Esophagus mucosa (tissue), 1 donor: ENCODE measurements around the gene B4GALT5. TPM values are rescaled to one million over a fixed set of nuclear protein-coding genes. Genes with fewer than 3 reads are reported as not detected.
A peak's percentile ranks its signal among the peaks of the same experiment; 100 is the strongest.
"Not testable (repeated sequence)": the region's sequence is repeated elsewhere in the genome, so short reads cannot be mapped to it uniquely, and the experiment has no call there.

ENCODE experiments used
- ATAC-seq: fragments of 200-7000 bp; cut with Tn5 transposase; one replicate; pipeline ENCODE4 v1.9.1; 2020
- total RNA-seq: library from RNA; stranded (reverse); gene quantifications from one replicate; pipeline ENCODE4 v1.2.4, GENCODE V29; 2023
- donor health status: DM: yes; HTN: yes; CAD: no.

The B4GALT5 gene
- total RNA-seq, 1 donor from 2014 or later: 31.3 TPM

GRCh38 chr20:49677777-49678758 lies 35.6 kb downstream of the B4GALT5 start:
- ATAC-seq: no peak

GRCh38 chr20:49676581-49677291 lies 36.9 kb downstream of the B4GALT5 start:
- ATAC-seq: peak; percentile 83

GRCh38 chr20:49675368-49676151 lies 38.1 kb downstream of the B4GALT5 start:
- ATAC-seq: no peak

GRCh38 chr20:49674383-49675352 lies 39.0 kb downstream of the B4GALT5 start:
- no peak for ATAC-seq

GRCh38 chr20:49672096-49672664 lies 41.5 kb downstream of the B4GALT5 start:
- ATAC-seq: no peak

- ATAC-seq: no peak
Observed at GRCh38 chr20:49671433-49671832, 42.2 kb downstream of the B4GALT5 start.

GRCh38 chr20:49669601-49670189 lies 44.0 kb downstream of the B4GALT5 start:
- no peak for ATAC-seq

- ATAC-seq: not testable (repeated sequence)
Observed at GRCh38 chr20:49668878-49669195, 44.8 kb downstream of the B4GALT5 start.

- peak; percentile 51 for ATAC-seq
Observed at GRCh38 chr20:49668181-49668877, 45.3 kb downstream of the B4GALT5 start.

- no peak for ATAC-seq
Observed at GRCh38 chr20:49666911-49667310, 46.8 kb downstream of the B4GALT5 start.

GRCh38 chr20:49665796-49666195 lies 47.9 kb downstream of the B4GALT5 start:
- no peak for ATAC-seq

GRCh38 chr20:49664612-49665313 lies 48.9 kb downstream of the B4GALT5 start:
- no peak for ATAC-seq

- ATAC-seq: no peak
Observed at GRCh38 chr20:49663112-49663511, 50.6 kb downstream of the B4GALT5 start.

- ATAC-seq: peak; percentile 33
Observed at GRCh38 chr20:49661560-49662329, 51.9 kb downstream of the B4GALT5 start.

- ATAC-seq: no peak
Observed at GRCh38 chr20:49660912-49661311, 52.8 kb downstream of the B4GALT5 start.

GRCh38 chr20:49659056-49659455 lies 54.6 kb downstream of the B4GALT5 start:
- ATAC-seq: no peak

- ATAC-seq: no peak
Observed at GRCh38 chr20:49658508-49658907, 55.2 kb downstream of the B4GALT5 start.

- ATAC-seq: no peak
Observed at GRCh38 chr20:49657118-49657901, 56.4 kb downstream of the B4GALT5 start.
